NCI-H69 (cell line): ENCODE measurements around the gene CELF5.
"Not testable (repeated sequence)": the region's sequence is repeated elsewhere in the genome, so short reads cannot be mapped to it uniquely, and the experiment has no call there.

ENCODE experiments used
- DNase-seq: peaks from one replicate; lab custom pipeline; 2025; lab: John Stamatoyannopoulos, UW

The CELF5 gene

GRCh38 chr19:3190470-3190770 is 34.0 kb upstream of the CELF5 start:
- no peak for DNase-seq

GRCh38 chr19:3190921-3191805 is 33.3 kb upstream of the CELF5 start:
- DNase-seq, result no peak

- not testable (repeated sequence) for DNase-seq
Measured at GRCh38 chr19:3191806-3192104, 32.7 kb upstream of the CELF5 start.

- no peak for DNase-seq
Measured at GRCh38 chr19:3192228-3192635, 32.2 kb upstream of the CELF5 start.

GRCh38 chr19:3192684-3193083 is 31.8 kb upstream of the CELF5 start:
- no peak for DNase-seq

- no peak for DNase-seq
Measured at GRCh38 chr19:3193256-3194105, 31.0 kb upstream of the CELF5 start.

- DNase-seq, result no peak
Measured at GRCh38 chr19:3194106-3195087, 30.1 kb upstream of the CELF5 start.

GRCh38 chr19:3196064-3196932 is 28.2 kb upstream of the CELF5 start:
- peak; percentile 73 for DNase-seq

GRCh38 chr19:3196933-3197205 is 27.6 kb upstream of the CELF5 start:
- no peak for DNase-seq

- no peak for DNase-seq
Measured at GRCh38 chr19:3198901-3199700, 25.4 kb upstream of the CELF5 start.

GRCh38 chr19:3201072-3201700 is 23.3 kb upstream of the CELF5 start:
- DNase-seq, result no peak

- DNase-seq, result no peak
Measured at GRCh38 chr19:3201911-3202310, 22.6 kb upstream of the CELF5 start.

GRCh38 chr19:3202346-3202745 is 22.1 kb upstream of the CELF5 start:
- no peak for DNase-seq

GRCh38 chr19:3202895-3203294 is 21.6 kb upstream of the CELF5 start:
- not testable (repeated sequence) for DNase-seq

GRCh38 chr19:3203805-3204645 is 20.4 kb upstream of the CELF5 start:
- DNase-seq, result no peak

GRCh38 chr19:3204646-3205275 is 19.7 kb upstream of the CELF5 start:
- no peak for DNase-seq

GRCh38 chr19:3206216-3206953 is 18.1 kb upstream of the CELF5 start:
- DNase-seq, result no peak
